IPS DF 19.7 (cell line): ENCODE measurements around the gene GAS7.
"Not testable (repeated sequence)": the region's sequence is repeated elsewhere in the genome, so short reads cannot be mapped to it uniquely, and the experiment has no call there.

ENCODE experiments used
- DNase-seq: peaks from one replicate; pipeline ENCODE4 v3.0.0-alpha.2; 2013; ENCODE audit warnings: low read depth, low spot score

Gene GAS7

DNA sequence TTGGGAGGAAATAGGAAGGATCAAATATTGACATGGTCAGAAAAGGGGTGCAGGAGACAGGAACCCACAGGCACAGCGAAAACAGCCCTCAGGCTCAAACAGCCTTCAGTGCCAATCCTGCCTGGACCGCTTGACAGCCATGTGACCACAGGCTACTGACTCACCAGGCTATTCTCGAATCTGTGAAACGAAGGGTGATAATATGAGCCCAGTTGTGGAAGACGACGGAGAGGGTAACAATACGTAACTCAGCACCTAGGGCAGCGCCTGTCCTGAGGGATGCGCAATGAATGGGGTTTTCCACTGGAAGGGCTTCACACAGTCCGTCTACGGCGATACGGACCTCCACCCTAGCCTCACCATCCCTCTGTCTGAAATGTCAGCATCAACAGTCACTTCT, 176.0 kb downstream of the GAS7 start:
- DNase-seq = no peak

DNA sequence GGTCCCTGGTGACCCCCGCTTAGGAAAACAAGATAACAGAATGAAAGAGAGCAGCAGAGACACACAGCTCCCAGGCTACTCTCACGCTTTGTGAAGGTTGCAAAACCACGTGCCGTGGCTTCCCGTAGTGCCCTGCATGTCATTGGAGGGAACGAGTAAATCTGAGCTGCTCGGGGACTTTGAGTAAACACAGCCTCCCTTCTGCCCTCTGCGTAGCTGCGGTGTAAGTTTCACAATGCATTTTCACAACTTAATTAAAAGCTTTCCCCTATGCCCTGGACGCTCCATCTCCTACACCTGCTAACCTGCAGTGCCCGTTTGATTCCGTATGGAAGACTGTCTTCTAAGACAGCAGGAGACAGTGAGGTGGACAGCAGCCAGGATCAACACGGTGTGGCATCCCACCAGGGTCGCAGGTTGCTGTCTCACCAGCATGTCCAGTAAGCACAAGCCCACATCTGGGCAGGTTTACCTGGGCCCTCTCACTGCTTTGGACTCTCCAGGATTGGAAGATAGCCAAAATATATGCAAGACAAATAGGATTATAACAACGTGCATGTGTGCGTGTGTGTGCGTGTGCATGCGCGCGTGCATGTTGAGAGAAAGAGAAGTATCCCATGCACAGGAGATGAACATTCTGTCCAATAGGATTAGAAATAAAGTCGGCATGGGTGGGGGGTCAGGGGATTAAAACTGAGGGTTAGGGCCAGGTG, 177.0 kb downstream of the GAS7 start:
- no peak for DNase-seq

DNA sequence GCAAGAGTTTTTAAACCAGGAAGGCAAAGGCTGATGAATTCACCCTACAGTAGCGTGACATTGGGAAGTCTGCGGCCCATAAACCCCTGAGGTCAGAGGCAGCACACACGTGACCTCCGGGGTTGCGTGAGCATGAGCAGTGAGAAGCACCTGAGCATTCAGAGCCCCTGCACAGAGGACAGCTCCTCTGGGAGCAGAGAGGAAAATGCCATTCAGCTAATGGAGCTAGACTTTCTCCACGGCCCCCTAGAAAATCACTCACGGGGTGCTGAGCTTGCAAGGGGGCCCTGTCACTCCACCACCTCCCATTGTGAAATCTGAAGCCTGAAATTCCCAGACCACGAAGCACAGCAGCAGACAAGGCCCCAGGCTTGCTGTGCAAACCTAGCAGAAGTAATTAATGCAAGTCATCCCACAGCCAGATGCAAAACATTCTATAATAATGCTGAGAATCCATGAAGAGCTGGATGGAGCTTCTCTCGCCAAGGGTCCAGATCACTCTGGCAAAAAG, 178.4 kb downstream of the GAS7 start:
- no peak for DNase-seq

DNA sequence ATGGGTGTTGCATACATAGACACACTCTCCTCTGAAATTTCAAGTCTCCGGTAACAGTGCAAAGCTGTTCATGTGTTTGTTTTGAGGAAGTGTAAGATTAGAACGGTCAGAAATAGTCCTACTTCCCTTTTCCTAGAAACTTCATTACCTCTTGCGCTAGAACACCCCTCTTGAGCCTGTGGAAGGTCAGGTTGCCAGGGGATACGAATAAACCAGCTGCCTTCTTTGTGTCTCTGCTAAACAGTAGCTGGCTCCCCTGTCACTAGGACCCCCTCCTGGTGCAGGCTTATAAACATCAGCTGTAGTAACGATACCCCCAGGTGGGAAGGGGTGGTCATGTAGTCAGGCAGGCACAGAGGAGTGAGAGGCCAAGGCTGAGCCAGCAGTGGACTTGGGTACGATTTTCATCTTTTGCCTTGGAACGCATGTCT, 179.9 kb downstream of the GAS7 start:
- DNase-seq = no peak

- not testable (repeated sequence) for DNase-seq
Measured at GRCh38 chr17:10016958-10017570, 181.3 kb downstream of the GAS7 start.

- DNase-seq = no peak
Measured at GRCh38 chr17:10013365-10014112, 184.9 kb downstream of the GAS7 start.

- DNase-seq = no peak
Measured at GRCh38 chr17:10010752-10011151, 187.7 kb downstream of the GAS7 start.

GRCh38 chr17:10003705-10004104, 194.7 kb downstream of the GAS7 start:
- no peak for DNase-seq

GRCh38 chr17:10002567-10003360, 195.6 kb downstream of the GAS7 start:
- not testable (repeated sequence) for DNase-seq

GRCh38 chr17:10001306-10001873, 197.0 kb downstream of the GAS7 start:
- DNase-seq = no peak

DNA sequence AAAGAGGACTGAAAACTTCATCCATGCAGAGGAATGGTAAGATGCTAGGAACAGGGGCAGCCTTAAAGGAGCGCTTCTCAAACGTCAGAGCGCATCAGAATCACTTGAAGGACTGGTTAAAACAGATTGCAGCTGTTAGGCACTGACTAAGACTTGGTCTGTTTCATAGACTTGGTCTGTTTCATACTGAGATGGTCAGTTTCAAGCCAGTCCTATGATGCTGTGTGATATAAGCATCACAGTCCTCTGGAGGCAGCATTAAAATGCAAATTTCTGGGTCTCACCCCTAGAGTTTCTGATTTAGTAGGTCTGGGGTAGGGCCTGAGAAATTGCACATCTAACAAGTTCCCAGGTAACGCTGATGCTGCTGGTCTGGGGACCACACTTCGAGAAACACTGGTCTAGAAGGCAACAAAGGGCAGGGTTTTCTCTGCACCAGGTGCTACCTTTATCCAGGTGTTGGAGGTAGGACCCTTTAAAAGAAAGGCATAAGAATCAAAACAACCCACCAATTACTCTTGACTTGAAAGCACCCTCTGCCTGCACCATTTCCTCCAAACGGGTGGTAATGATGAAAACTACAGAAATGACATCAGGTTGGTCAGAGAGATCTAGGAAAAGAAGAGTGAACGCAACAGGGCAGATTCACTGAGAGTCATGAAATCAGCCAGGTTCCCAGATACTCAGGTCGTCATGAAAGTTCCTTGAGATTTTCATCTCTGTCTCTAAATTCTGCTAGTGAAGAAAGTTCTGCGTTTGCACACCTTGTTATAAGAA, 198.3 kb downstream of the GAS7 start:
- DNase-seq = no peak

DNA sequence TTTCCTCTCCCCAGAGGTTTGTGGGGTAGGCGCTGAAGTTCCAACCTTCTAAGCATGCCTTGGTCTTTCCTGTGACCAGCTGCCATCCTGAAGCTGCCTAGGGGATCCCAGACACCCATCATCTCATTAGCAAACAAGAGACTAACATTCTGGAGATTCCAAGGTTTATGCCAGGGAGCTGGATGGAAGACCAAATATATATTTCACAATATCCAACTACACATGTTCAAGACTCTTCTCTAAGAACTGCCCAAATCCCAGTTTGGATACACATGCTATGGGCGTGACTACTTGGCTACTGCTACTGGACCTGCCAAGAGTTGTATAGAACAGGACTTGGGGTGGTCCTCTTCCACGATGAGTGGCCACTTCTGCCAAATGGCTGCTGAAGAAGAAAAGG, 200.3 kb downstream of the GAS7 start:
- DNase-seq = no peak

GRCh38 chr17:9994761-9995160, 203.6 kb downstream of the GAS7 start:
- no peak for DNase-seq

GRCh38 chr17:9991796-9992195, 206.6 kb downstream of the GAS7 start:
- no peak for DNase-seq

GRCh38 chr17:9991351-9991750, 207.1 kb downstream of the GAS7 start:
- DNase-seq = no peak

- DNase-seq = no peak
Measured at GRCh38 chr17:9987779-9988585, 210.4 kb downstream of the GAS7 start.

GRCh38 chr17:9986754-9987382, 211.5 kb downstream of the GAS7 start:
- DNase-seq = no peak

DNA sequence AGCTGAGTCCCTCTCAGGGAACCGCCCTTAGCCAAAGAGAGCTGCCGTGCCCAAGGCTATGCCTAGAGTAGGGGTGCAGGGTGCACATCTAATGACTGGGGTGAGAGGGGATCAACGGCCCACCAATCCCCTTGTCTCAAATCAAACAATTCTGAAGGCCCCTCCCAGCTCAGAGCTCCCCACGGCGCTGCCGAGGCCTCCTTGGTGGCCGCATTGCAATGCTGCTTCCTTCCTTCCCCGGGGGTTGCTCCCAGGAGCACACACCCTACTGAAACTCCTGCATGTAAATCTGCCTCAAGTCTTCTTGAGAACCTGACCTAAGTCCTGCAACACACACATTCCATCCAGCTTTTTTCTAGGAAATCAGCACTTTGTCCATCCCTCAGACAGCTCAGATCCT, 212.8 kb downstream of the GAS7 start:
- no peak for DNase-seq

DNA sequence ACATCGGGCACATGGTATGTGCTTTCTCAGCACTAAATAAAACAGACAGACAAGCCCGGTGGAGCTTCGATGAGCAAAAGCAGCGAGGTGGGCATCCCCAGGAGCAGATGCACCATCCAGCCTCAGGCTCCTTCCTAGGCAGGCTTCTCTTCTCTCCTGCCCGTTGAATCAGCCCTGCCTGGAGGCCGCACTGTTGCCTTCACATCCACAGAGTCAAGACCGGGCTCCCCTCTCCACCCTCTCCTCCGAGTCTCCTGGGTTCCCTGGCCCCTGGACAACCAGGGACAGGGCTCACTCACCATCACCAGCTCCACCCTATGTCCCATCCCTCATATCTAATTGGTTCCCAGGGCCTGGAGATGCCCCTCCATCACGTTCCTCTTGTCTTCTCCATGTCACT, 213.6 kb downstream of the GAS7 start:
- no peak for DNase-seq
